Tibial artery (tissue), 4 donors: ENCODE data around the gene GRHL3.

Experiments used
- DNase-seq, 2 donors: peaks; one replicate each; pipeline ENCODE4 v3.0.0-alpha.2; 2019
- H3K27ac ChIP-seq, 2 donors: fragments of 200-600 bp; sonication (generic) in 1 of 2; 1 replicate in 1 of 2; 2 replicates in 1 of 2; pipeline ENCODE4 v1.5.1; 2018 to 2019; ENCODE audit warnings: mild to moderate bottlenecking in 1 of 2
- H3K27me3 ChIP-seq, 2 donors: fragments of 200-600 bp; sonication (generic) in 1 of 2; one replicate each; pipeline versions ENCODE4 v1.5.1 to v1.6.0; 2016 to 2019
- H3K36me3 ChIP-seq, 3 donors: fragments of 200-600 bp; sonication (generic) in 2 of 3; one replicate each; pipeline ENCODE4 v1.5.1; 2016 to 2019; ENCODE audit warnings: mild to moderate bottlenecking in 2 of 3
- H3K4me1 ChIP-seq, 4 donors: fragments of 200-600 bp; sonication (generic) in 2 of 4; 1 replicate in 3 of 4; 2 replicates in 1 of 4; pipeline ENCODE4 v1.5.1; 2016 to 2019
- H3K4me3 ChIP-seq, 2 donors: fragments of 200-600 bp; sonication (generic) in 1 of 2; 1 replicate in 1 of 2; 2 replicates in 1 of 2; pipeline ENCODE4 v1.5.1; 2018 to 2019; ENCODE audit warnings: mild to moderate bottlenecking in 2 of 2
- H3K9me3 ChIP-seq, 3 donors: fragments of 200-600 bp; sonication (generic) in 1 of 3; one replicate each; pipeline ENCODE4 v1.5.1; 2016 to 2019
- CTCF ChIP-seq, 2 experiments: fragments of 200-600 bp in 1 of 2; fragments of 450-650 bp in 1 of 2; IDR thresholded peaks; one replicate each; pipeline ENCODE4 v1.5.1; 2017 to 2019; ENCODE audit warnings: antibody characterized with exemption in 2 of 2, mild to moderate bottlenecking in 1 of 2, moderate library complexity in 1 of 2
- intact Hi-C: fragments of 100-400 bp; cut with DNase I; formaldehyde crosslinking; loops from one replicate; pipeline ENCODE4 v1.15.0; 2023; ENCODE audit warnings: low total_unique reads

Gene GRHL3

GRCh38 chr1:24373710-24374109 lies 54.6 kb downstream of the GRHL3 start:
- Histone ChIP-seq H3K36me3 (peaks cover 0 to 5% (median under 1%) of the 10 kb centered on the region in 3 donors), H3K9me3 (no peaks in the 10 kb centered on the region), H3K4me3 (no peak overlapping the region), H3K27ac (no peak overlapping the region), H3K27me3 (no peaks in the 10 kb centered on the region), H3K4me1 (peaks cover 0 to 7% (median 0%) of the 10 kb centered on the region in 4 donors)
- TF ChIP-seq CTCF (IDR thresholded peaks at IDR 0.05) = no peak
- DNase-seq = no peak
- intact Hi-C loops = no loop called here

- TF ChIP-seq CTCF (IDR thresholded peaks at IDR 0.05) = no peak
- Histone ChIP-seq H3K4me1 (no peaks in the 10 kb centered on the region), H3K27ac (no peak overlapping the region), H3K36me3 (peaks cover 0 to 7% (median 5%) of the 10 kb centered on the region in 3 donors), H3K4me3 (no peak overlapping the region), H3K27me3 (no peaks in the 10 kb centered on the region), H3K9me3 (no peaks in the 10 kb centered on the region)
- no peak for DNase-seq
- intact Hi-C loops = no loop called here
Measured at GRCh38 chr1:24374891-24375786, 56.0 kb downstream of the GRHL3 start.

GRCh38 chr1:24379733-24380315 lies 60.7 kb downstream of the GRHL3 start:
- DNase-seq = no peak
- Histone ChIP-seq H3K4me3 (no peak overlapping the region), H3K27me3 (no peaks in the 10 kb centered on the region), H3K4me1 (no peaks in the 10 kb centered on the region), H3K9me3 (no peaks in the 10 kb centered on the region), H3K27ac (no peak overlapping the region), H3K36me3 (peaks cover 0 to 7% (median 0%) of the 10 kb centered on the region in 3 donors)
- intact Hi-C loops = no loop called here
- TF ChIP-seq CTCF (IDR thresholded peaks at IDR 0.05) = no peak

GRCh38 chr1:24380508-24380907 lies 61.4 kb downstream of the GRHL3 start:
- no peak for DNase-seq
- Histone ChIP-seq H3K9me3 (no peaks in the 10 kb centered on the region), H3K4me1 (no peaks in the 10 kb centered on the region), H3K4me3 (no peak overlapping the region), H3K27me3 (no peaks in the 10 kb centered on the region), H3K36me3 (peaks cover 0 to 7% (median 0%) of the 10 kb centered on the region in 3 donors), H3K27ac (no peak overlapping the region)
- no peak for TF ChIP-seq CTCF (IDR thresholded peaks at IDR 0.05)
- intact Hi-C loops = no loop called here

- intact Hi-C loops = no loop called here
- TF ChIP-seq CTCF (IDR thresholded peaks at IDR 0.05) = no peak
- H3K36me3 ChIP-seq = peaks cover 0 to 7% (median 0%) of the 10 kb centered on the region in 3 donors
- H3K4me3 ChIP-seq = no peak overlapping the region
- H3K9me3 ChIP-seq = no peaks in the 10 kb centered on the region
- DNase-seq = no peak
- no peaks in the 10 kb centered on the region for H3K4me1 ChIP-seq
- no peaks in the 10 kb centered on the region for H3K27me3 ChIP-seq
- H3K27ac ChIP-seq = no peak overlapping the region
Measured at GRCh38 chr1:24381256-24381655, 62.1 kb downstream of the GRHL3 start.
